ENCODE data around the gene MYB. TPM values are rescaled to one million over a fixed set of nuclear protein-coding genes. Genes with fewer than 3 reads are reported as not detected.

The MYB gene
- total and polyA plus RNA-seq, 2 donors (not counting 3 experiments of a cell fraction or from before 2014, with no cell fraction given), result 0.14 to 0.53 TPM

DNA sequence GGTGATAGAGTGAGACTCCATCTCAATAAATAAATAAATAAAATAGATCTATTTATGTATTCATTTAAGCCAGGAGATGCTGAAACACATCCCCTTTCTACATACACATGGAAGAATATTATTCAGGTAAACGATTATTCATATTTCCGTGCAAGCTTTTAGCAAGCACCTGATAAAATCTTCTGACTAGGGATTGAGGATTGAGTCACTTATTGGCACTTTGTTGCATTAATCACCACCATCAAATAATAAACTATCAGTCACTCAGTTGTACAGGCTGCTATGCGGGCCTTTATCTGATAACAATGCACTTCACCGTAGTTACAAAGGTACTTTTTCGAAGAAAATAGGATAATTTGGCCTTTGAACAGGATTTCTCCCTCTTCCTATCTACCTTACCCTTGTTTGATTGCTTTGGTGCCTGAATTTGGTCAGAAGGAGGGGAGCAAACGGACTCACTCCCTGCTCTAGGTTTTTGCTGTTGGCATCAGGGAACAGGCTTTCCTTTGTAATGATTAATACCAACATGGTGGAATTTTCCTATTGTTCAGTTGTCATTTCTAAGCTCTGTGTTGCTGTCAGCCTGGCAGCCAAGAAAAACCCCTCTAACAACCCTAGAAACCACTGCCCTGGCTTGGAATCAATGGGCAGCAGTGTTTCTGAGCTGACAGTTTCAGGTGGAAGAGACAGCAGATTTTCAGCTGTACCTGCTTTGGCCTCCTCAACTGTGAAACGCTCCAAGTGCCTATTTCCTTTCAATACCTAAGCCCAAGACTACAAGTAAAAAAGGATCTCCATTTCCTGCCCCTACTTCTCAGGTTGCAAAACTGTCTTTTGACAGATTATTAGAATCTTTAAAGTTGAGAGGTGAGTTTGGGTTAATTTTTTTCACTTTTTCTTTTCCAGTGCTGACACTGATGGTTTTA is 63.0 kb downstream of the MYB start:
- dilution Hi-C loops (cut with MboI; ENCODE audit: extremely low pct_ligation_motif_present, low sequenced_read_pairs), result no loop called here
- H2AFZ ChIP-seq (ENCODE audit: low read depth, low read length), result no peak overlapping the region

More for the DNA sequence above, 63.0 kb downstream of the MYB start:
- Histone ChIP-seq H3K4me1 (ENCODE audit: control insufficient read depth, extremely low read depth, insufficient read depth, low read length) (no peaks in the 10 kb centered on the region), H3K79me2 (ENCODE audit: control insufficient read depth, insufficient read depth, low read length) (no peaks in the 10 kb centered on the region), H3K36me3 (ENCODE audit: control insufficient read depth in 2 of 2, extremely low read depth in 1 of 2, insufficient read depth in 2 of 2, low read length in 2 of 2) (no peaks in the 10 kb centered on the region), H3K27ac (ENCODE audit: insufficient read depth, low read depth, low read length) (no peak overlapping the region), H3K9me1 (replicated peaks; ENCODE audit: control insufficient read depth, extremely low read depth, insufficient read depth, low read length) (no peaks in the 10 kb centered on the region), H3K9ac (replicated peaks; ENCODE audit: extremely low read depth, insufficient read depth, low read length) (no peak overlapping the region), H3K4me2 (ENCODE audit: insufficient read depth, low read length) (no peak overlapping the region), H3K27me3 (ENCODE audit: control insufficient read depth in 2 of 2, insufficient read depth in 2 of 2, low read length in 2 of 2) (no peaks in the 10 kb centered on the region), H3K4me3 (replicated peaks in 1 of 3; ENCODE audit: insufficient read depth in 1 of 3, low read depth in 1 of 3, low read length in 3 of 3) (no peak overlapping the region), H4K20me1 (replicated peaks; ENCODE audit: control insufficient read depth, extremely low read depth, insufficient read depth, low read length) (no peaks in the 10 kb centered on the region), H3K9me3 (replicated peaks; ENCODE audit: control insufficient read depth, insufficient read depth, low read length) (no peaks in the 10 kb centered on the region)
- DNase-seq (ENCODE audit: low read depth, low spot score) (no peak), FAIRE-seq (no peak)
- BruUV-seq (replicated peaks), result no TSS peak
- CTCF ChIA-PET, result interaction anchor here (1.1 kb wide), 1 partner anchor 32 kb away, joined by 3 read pairs; no protein-coding TSS in a partner anchor
- intact Hi-C loops (cut with micrococcal nuclease), result no loop called here
- POLR2A ChIA-PET, result no interaction called here
- TF ChIP-seq GATA2 (IDR thresholded peaks at IDR 0.05; ENCODE audit: insufficient read depth, insufficient read length, low read depth, low read length) (no peak), POLR2A (IDR thresholded peaks at IDR 0.05; ENCODE audit: low read depth, low read length) (no peak), EZH2 (IDR thresholded peaks at IDR 0.05; ENCODE audit: borderline replicate concordance, low read depth, low read length, severe bottlenecking) (no peak), MYC (IDR thresholded peaks at IDR 0.05; ENCODE audit: low read depth, low read length) (no peak), POLR2AphosphoS5 (IDR thresholded peaks at IDR 0.05; ENCODE audit: insufficient read depth, low read depth, low read length) (no peak), JUN (IDR thresholded peaks at IDR 0.05; ENCODE audit: borderline replicate concordance, insufficient read depth, insufficient read length, low read depth) (no peak), FOS (IDR thresholded peaks at IDR 0.05; ENCODE audit: borderline replicate concordance, insufficient read depth, low read length) (no peak)
- TF ChIP-seq, protein P1, sequence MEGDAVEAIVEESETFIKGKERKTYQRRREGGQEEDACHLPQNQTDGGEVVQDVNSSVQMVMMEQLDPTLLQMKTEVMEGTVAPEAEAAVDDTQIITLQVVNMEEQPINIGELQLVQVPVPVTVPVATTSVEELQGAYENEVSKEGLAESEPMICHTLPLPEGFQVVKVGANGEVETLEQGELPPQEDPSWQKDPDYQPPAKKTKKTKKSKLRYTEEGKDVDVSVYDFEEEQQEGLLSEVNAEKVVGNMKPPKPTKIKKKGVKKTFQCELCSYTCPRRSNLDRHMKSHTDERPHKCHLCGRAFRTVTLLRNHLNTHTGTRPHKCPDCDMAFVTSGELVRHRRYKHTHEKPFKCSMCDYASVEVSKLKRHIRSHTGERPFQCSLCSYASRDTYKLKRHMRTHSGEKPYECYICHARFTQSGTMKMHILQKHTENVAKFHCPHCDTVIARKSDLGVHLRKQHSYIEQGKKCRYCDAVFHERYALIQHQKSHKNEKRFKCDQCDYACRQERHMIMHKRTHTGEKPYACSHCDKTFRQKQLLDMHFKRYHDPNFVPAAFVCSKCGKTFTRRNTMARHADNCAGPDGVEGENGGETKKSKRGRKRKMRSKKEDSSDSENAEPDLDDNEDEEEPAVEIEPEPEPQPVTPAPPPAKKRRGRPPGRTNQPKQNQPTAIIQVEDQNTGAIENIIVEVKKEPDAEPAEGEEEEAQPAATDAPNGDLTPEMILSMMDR (IDR thresholded peaks at IDR 0.05; ENCODE audit: extremely low read depth in 1 of 2, insufficient read depth in 1 of 2, low read depth in 1 of 2, low read length in 2 of 2), result no peak
- TF ChIP-seq, protein P2, sequence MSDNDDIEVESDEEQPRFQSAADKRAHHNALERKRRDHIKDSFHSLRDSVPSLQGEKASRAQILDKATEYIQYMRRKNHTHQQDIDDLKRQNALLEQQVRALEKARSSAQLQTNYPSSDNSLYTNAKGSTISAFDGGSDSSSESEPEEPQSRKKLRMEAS (IDR thresholded peaks at IDR 0.05; ENCODE audit: insufficient read depth, insufficient read length), result no peak

Data from endothelial cell of umbilical vein (primary cell).